Lung (tissue), 12 donors: ENCODE results near the gene ELOVL6. TPM values are rescaled to one million over a fixed set of nuclear protein-coding genes. Genes with fewer than 3 reads are reported as not detected.
"Not testable (repeated sequence)": the region's sequence is repeated elsewhere in the genome, so short reads cannot be mapped to it uniquely, and the experiment has no call there.

Experiments
- ATAC-seq: fragments of 200-7000 bp; cut with Tn5 transposase; one replicate; pipeline ENCODE4 v1.9.1; 2020; ENCODE audit warnings: moderate number of reproducible peaks; ENCODE audit not compliant: insufficient read depth, low FRiP score
- DNase-seq, 3 donors: peaks; one replicate each; pipeline ENCODE4 v3.0.0-alpha.2; 2013 to 2017
- H3K27ac ChIP-seq, 2 donors: one replicate each; pipeline ENCODE4 v1.5.1; 2013; ENCODE audit warnings: mild to moderate bottlenecking in 2 of 2, moderate library complexity in 2 of 2, control low read depth in 1 of 2, inconsistent platforms in 1 of 2, low read depth in 1 of 2, low read length in 1 of 2
- H3K27me3 ChIP-seq, 3 donors: one replicate each; pipeline ENCODE4 v1.5.1; 2013; ENCODE audit warnings: low read length in 2 of 3; ENCODE audit not compliant: control insufficient read depth in 3 of 3, insufficient read depth in 3 of 3
- H3K36me3 ChIP-seq, 4 donors: one replicate each; pipeline ENCODE4 v1.5.1; 2013; ENCODE audit warnings: low read length in 4 of 4, mild to moderate bottlenecking in 1 of 4, moderate library complexity in 1 of 4; ENCODE audit not compliant: control insufficient read depth in 4 of 4, insufficient read depth in 4 of 4
- H3K4me1 ChIP-seq, 5 donors: one replicate each; pipeline ENCODE4 v1.5.1; 2013; ENCODE audit warnings: low read length in 5 of 5, mild to moderate bottlenecking in 2 of 5, moderate library complexity in 1 of 5; ENCODE audit not compliant: control insufficient read depth in 5 of 5, insufficient read depth in 5 of 5
- H3K4me3 ChIP-seq: one replicate; pipeline ENCODE4 v1.5.1; 2013; ENCODE audit warnings: mild to moderate bottlenecking, control low read depth, moderate library complexity
- H3K9ac ChIP-seq, 2 donors: one replicate each; pipeline ENCODE4 v1.5.1; 2013; ENCODE audit warnings: low read length in 2 of 2, control low read depth in 1 of 2; ENCODE audit not compliant: insufficient read depth in 1 of 2
- H3K9me3 ChIP-seq, 4 donors: one replicate each; pipeline ENCODE4 v1.5.1; 2013; ENCODE audit warnings: low read length in 3 of 4, mild to moderate bottlenecking in 1 of 4, moderate library complexity in 1 of 4; ENCODE audit not compliant: control insufficient read depth in 4 of 4, insufficient read depth in 3 of 4
- WGBS, 2 donors: extraction: QIAGEN DNeasy Blood & Tissue Kit; methylation state at CpG; one replicate each; pipeline ENCODE4 v1.1.7; 2013; 5-methylcytosine and 5-hydroxymethylcytosine counted together
- polyA plus RNA-seq, 2 donors: library from polyadenylated mRNA; stranded (reverse); fragments of 200-250 nt; gene quantifications; one replicate each; pipeline ENCODE4 v1.2.1, GENCODE V29; 2013
- total RNA-seq, 2 donors: library from RNA; depleted of rRNA in 1 of 2; stranded (reverse); fragments of >200 nt in 1 of 2; gene quantifications; one replicate each; pipeline ENCODE4 v1.2.1, GENCODE V29; 2014 to 2021
- TF ChIP-seq, protein P1 (sequence below): IDR thresholded peaks from 2 replicates; pipeline ENCODE4 v1.5.1; 2012; ENCODE audit warnings: mild to moderate bottlenecking; ENCODE audit errors: control extremely low read depth, extremely low read depth
- donor health status: control.
- donor health status: control.
- donor health status: Bipolar disorder and iron deficiency.
- donor health status: healthy.
- donor health status: DM: yes; HTN: yes; CAD: no.

ELOVL6 gene
- total and polyA plus RNA-seq, 4 donors: 5.5 to 21.1 (median 12.7) TPM

DNA sequence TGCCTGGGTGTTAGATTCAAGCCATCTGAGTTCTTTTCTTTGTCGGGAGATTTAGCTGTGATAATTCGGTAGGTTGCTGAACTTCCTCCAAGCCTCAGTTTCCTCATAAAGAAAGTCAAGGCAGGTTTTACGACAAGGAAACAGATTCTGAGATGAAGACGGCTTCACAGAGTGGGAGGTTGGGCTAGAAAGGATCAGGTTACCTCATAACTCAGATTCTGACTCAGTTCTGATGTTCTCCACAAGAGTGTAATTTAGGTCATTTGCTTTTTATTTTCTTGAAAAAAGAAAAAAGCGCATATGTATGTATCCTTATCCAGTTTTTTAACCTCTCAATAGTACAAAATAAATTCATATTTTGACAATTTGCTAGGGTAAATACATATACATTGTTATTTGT, 47.2 kb upstream of the ELOVL6 start:
- H3K27me3 ChIP-seq: no peaks in the 10 kb centered on the region
- WGBS, 2 donors: 66 to 75% methylated on average over 5 of the region's 5 CpGs
- DNase-seq: no peak

GRCh38 chr4:110236324-110236723, 37.9 kb upstream of the ELOVL6 start:
- no peaks in the 10 kb centered on the region for H3K36me3 ChIP-seq
- no peak overlapping the region for H3K4me3 ChIP-seq
- H3K4me1 ChIP-seq: no peaks in the 10 kb centered on the region
- H3K27ac ChIP-seq: no peak overlapping the region
- DNase-seq (no peak), ATAC-seq (no peak)
- peaks cover 0 to 2% (median 0%) of the 10 kb centered on the region in 4 donors for H3K9me3 ChIP-seq
- no peaks in the 10 kb centered on the region for H3K27me3 ChIP-seq
- 97 to 100% methylated on average over 1 of the region's 1 CpG for WGBS, 2 donors
- no peak overlapping the region for H3K9ac ChIP-seq
- TF ChIP-seq, protein P1, sequence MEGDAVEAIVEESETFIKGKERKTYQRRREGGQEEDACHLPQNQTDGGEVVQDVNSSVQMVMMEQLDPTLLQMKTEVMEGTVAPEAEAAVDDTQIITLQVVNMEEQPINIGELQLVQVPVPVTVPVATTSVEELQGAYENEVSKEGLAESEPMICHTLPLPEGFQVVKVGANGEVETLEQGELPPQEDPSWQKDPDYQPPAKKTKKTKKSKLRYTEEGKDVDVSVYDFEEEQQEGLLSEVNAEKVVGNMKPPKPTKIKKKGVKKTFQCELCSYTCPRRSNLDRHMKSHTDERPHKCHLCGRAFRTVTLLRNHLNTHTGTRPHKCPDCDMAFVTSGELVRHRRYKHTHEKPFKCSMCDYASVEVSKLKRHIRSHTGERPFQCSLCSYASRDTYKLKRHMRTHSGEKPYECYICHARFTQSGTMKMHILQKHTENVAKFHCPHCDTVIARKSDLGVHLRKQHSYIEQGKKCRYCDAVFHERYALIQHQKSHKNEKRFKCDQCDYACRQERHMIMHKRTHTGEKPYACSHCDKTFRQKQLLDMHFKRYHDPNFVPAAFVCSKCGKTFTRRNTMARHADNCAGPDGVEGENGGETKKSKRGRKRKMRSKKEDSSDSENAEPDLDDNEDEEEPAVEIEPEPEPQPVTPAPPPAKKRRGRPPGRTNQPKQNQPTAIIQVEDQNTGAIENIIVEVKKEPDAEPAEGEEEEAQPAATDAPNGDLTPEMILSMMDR: no peak

More for the DNA sequence above, 47.2 kb upstream of the ELOVL6 start:
- Histone ChIP-seq H3K9ac (no peak overlapping the region), H3K9me3 (no peaks in the 10 kb centered on the region), H3K27ac (no peak overlapping the region), H3K4me3 (no peak overlapping the region), H3K36me3 (no peaks in the 10 kb centered on the region), H3K4me1 (no peaks in the 10 kb centered on the region)
- TF ChIP-seq, protein P1: no peak
- no peak for ATAC-seq

DNA sequence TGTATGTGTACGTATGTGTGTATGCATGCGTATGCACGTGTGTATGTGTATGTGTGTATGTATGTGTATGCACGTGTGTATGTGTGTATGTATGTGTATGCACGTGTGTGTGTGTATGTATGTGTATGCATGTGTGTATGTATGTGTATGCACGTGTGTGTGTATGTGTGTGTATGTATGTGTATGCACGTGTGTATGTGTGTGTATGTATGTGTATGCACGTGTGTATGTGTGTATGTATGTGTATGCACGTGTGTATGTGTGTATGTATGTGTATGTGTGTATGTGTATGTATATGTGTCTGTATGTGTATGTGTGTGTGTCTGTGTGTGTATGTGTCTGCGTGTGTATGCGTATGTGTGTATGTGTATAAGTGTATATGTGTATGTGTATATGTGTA, 35.2 kb upstream of the ELOVL6 start:
- DNase-seq, ATAC-seq, H3K27me3 ChIP-seq, H3K36me3 ChIP-seq, H3K4me1 ChIP-seq, H3K9me3 ChIP-seq, H3K27ac ChIP-seq, H3K9ac ChIP-seq, H3K4me3 ChIP-seq: not testable (repeated sequence)
- 74 to 85% methylated on average over 11 of the region's 11 CpGs for WGBS, 2 donors

- WGBS, 2 donors: 76 to 82% methylated on average over 4 of the region's 4 CpGs
- H3K9me3 ChIP-seq: peaks cover 0 to 2% (median 0%) of the 10 kb centered on the region in 4 donors
- TF ChIP-seq, protein P1: no peak
- DNase-seq (peak in 1 of 3 donors; percentile 5), ATAC-seq (no peak)
- H3K9ac ChIP-seq: no peak overlapping the region
- H3K27me3 ChIP-seq: no peaks in the 10 kb centered on the region
- no peaks in the 10 kb centered on the region for H3K4me1 ChIP-seq
- no peak overlapping the region for H3K4me3 ChIP-seq
- H3K27ac ChIP-seq: no peak overlapping the region
- H3K36me3 ChIP-seq: no peaks in the 10 kb centered on the region
Measured at GRCh38 chr4:110231869-110232268, 33.5 kb upstream of the ELOVL6 start.
